LHCN-M2 (cell line): Measurements from ENCODE around the gene MTFR1L. TPM values are rescaled to one million over a fixed set of nuclear protein-coding genes. Genes with fewer than 3 reads are reported as not detected.

ENCODE experiments used
- DNase-seq: peaks from one replicate; pipeline ENCODE4 v3.0.0-alpha.2; 2012; ENCODE audit warnings: low read depth
- total RNA-seq: library from RNA; depleted of rRNA; stranded (reverse); fragments of >200 nt; gene quantifications from 2 replicates; pipeline ENCODE4 v1.2.3, GENCODE V29; 2014

Gene MTFR1L
- total RNA-seq, 1 experiment from 2014 or later: 47.4 TPM

GRCh38 chr1:25861316-25862286 lies 41.8 kb downstream of the MTFR1L start:
- no peak for DNase-seq

DNA sequence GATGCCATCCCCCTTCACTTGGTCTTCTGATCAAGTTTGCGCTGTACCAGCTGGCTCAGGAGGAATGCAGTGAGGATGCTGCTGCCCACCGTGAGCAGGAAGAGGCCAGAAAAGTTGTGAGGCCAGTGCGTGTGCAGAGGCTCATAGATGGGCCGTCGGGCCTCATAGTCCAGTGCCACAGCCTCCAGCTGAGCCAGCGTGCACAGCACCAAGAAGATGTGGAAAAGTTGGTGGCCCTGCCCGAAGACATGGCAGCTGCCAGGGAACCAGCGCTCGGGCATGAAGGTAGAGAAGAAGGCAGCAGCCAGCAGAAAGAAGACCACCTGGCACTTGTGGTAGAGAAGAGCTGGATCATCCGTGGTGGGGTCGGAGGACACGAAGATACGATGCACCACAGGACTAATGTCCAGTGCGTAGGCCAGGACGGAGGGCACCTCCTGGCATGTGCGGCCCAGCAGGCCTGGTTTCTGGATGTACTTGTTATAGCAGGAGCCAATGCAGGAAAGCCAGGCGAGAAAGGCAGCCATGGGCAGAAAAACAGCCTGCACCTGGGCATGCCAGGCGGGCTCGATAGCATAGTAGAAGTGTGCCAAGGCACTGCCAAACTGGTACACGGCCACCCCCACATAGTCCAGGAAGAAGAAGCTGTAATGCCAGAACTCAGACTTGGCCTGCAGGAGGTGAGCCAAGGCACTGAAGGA lies 43.2 kb downstream of the MTFR1L start:
- no peak for DNase-seq

- DNase-seq: no peak
These were observed 43.9 kb downstream of the MTFR1L start for GRCh38 chr1:25863486-25864262.

DNA sequence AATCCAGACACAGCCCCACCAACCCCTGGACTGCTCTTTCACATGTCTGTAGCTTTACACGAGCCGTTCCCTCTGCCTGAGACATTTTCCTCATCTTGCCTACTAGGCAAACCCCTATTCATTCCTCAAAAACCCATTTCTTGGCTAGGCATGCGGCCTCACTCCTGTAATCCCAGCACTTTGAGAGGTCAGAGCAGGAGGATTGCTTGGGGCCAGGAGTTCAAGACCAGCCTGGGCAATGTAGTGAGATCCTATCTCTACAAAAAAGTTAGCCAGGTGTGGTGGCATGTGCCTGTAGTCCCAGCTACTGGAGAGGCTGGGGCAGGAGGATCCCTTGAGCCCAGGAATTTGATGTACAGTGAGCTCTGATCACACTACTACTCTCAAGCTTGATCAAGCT lies 44.7 kb downstream of the MTFR1L start:
- no peak for DNase-seq

GRCh38 chr1:25866288-25866687 lies 46.5 kb downstream of the MTFR1L start:
- no peak for DNase-seq

DNA sequence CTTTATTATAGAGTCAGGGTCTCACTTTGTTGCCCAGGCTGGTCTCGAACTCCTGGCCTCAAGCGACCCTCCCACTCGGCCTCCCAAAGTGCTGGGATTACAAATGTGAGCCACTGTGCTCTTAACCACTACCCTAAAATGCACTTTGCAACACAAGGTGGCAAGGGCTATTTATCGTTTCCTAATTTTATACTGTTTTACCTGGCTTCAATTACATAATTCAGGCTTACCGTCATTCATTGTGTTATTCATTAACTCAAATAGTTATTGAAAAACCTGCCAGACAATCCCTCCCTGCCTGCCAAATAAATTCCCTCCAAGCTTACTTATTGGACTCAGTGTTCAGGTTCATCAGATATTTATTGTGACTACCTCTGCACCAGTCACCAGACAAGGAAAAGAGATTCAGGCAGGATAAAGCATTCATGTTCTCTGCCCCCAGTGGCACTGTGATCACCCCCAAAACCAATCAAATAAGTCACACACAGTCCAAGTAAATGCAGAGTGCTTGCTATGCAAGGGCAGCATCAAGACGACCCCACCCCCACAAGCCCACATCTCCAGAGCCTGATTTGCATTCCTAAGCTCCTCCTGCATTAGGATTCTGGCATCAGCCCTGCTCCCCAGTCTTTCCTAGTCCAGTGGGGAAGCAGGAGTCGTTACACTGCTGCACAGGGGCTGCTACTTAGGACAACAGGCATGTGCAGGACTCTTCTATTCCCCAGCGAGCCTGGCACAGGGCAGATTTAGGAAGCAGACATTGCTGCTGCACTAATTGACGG lies 47.6 kb downstream of the MTFR1L start:
- DNase-seq: no peak

DNA sequence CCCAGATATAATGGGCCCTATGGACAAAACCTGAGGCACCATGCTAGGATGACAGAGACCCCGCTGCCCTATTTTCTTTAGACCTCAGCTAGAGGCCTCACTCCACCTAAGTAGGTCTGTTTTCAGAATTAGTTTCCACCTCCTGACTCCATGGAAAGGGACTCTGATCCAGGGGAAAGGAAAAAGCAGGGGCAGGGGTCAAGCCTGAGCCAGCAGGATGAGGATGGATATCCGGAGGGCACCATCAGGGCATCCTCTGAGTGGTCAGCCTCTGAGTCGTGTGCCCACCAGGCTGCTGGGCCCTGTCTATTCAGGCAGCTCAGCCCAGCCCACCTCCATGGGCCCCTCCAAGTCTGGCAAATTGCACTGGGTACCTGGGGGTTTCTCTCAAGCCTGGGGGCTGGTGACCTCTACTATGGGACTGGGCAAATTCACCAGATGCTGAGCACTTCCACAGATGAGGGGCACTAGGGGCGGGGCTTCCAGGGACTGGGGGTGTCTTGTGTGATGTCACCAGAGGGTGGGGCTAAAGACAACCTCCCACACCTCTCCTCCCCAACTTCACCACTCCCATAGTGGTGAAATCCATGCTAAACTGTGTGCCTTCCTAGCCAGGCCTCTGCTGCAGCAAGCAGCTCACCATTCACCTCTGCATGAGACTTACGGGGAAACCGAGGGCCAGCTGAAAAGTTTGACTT lies 50.3 kb downstream of the MTFR1L start:
- no peak for DNase-seq

GRCh38 chr1:25870614-25871013 lies 50.9 kb downstream of the MTFR1L start:
- DNase-seq: no peak

DNA sequence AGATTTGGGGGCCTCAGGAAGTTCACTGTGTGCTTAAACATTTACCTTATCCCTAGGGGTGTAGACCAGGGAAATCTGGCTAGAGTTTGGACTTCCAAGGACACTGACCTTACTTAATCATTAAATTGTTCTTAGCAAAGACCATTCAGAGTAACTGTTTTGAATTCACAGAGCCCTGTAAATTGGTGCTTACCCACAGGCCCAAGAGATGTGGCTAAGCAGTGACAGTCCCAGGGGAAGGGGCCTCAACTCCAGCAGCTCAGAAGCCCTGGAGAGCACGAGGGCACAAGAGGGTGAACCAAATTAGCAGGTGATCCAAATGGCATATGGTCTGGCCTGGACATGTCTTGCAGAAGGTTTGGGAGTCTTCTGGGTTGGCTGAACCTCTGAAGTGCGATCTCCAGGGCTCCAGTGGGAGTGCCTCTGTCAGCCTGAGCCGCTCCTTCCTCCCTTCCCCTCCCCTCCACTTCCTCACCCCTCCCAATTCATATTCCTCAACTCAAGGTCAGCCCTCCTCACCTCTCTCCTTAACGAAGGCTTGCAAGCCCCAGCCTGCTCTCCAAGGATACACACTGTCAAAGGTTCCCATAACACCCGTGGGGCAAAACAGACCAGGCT lies 51.4 kb downstream of the MTFR1L start:
- no peak for DNase-seq

- peak; percentile 39 for DNase-seq
These were observed 52.1 kb downstream of the MTFR1L start for GRCh38 chr1:25871704-25872494.

GRCh38 chr1:25872713-25873112 lies 53.0 kb downstream of the MTFR1L start:
- no peak for DNase-seq

GRCh38 chr1:25873120-25873519 lies 53.4 kb downstream of the MTFR1L start:
- DNase-seq: no peak

DNA sequence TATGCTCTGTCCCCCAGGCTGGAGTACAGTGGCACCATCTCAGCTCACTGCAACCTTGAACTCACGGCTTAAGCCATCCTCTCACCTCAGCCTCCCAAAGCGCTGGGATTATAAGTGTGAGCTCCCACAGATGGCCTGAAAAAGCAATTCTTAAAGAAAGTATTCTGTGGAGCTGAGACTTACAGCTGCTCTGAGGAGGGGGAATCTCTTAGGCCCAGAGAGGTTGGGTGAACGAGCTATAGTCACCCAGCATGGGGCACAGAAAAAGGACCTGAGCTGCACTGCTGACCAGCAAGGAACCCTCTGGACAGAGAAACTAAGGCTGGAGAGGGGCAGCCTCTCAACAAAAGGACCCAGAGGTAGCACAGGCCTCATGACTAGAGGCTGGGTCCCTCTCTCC lies 54.5 kb downstream of the MTFR1L start:
- no peak for DNase-seq

GRCh38 chr1:25874635-25875153 lies 54.9 kb downstream of the MTFR1L start:
- DNase-seq: no peak

GRCh38 chr1:25875154-25875855 lies 55.6 kb downstream of the MTFR1L start, which contains the start of gene PAQR7:
TSS of gene PAQR7 (minus strand) at chr1:25875708. CDS start at chr1:25863839, 11,869 bp downstream.
- peak; percentile 64 for DNase-seq

DNA sequence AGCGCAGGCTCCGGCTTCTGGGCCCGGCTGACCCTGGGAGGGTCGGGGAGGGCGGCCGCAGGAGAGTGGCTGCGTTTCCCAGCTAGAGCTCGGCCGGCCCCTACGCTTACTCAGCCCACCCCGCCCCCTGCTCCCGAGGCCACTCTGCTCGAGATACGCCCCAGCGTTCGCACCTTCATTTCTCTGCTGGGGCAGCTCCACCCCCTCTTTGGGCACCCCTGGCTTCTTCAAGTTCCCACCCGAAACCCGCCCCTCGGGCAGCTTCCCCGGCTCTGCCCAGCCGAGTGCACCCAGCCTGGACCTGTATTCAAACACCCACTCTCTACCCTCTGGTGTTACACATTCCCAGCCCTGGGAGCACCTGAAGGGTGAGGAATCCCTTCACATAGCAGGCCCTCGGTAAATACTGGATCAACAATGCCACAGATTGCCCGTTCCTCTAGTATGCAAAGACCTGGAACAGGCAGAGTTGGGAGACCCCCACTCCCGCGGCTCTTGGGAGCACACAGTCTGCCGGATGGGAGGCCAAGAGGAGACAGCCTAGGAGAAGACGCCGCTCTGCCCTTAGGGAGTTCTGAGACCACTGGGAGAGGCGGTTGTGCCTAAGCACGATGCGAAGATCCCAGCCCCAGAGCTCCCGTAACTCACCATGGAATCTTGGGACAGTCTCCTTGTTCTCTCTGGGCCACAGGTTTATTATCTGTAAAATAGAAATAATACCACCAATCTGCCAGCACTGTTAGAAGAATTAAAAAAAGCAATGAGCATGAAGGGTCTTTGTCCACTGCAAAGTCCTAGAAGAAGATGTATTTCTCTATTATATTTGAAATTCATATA lies 56.3 kb downstream of the MTFR1L start:
- DNase-seq: no peak

GRCh38 chr1:25876693-25877077 lies 56.9 kb downstream of the MTFR1L start:
- DNase-seq: no peak
